Neutrophil (primary cell): ENCODE measurements around the gene CCDC88C.

ENCODE experiments used
- H3K27ac ChIP-seq: fragments of 200-600 bp; sonication (generic); 2 replicates; pipeline ENCODE4 v1.5.1; 2016; ENCODE audit warnings: mild to moderate bottlenecking, moderate library complexity
- H3K27me3 ChIP-seq: fragments of 200-600 bp; sonication (generic); 2 replicates; pipeline ENCODE4 v1.6.0; 2016; ENCODE audit warnings: mild to moderate bottlenecking
- H3K36me3 ChIP-seq: fragments of 200-600 bp; sonication (generic); 2 replicates; pipeline ENCODE4 v1.5.1; 2017
- H3K4me1 ChIP-seq, 2 experiments: fragments of 200-600 bp in 1 of 2; sonication (generic) in 1 of 2; 1 replicate in 1 of 2; 2 replicates in 1 of 2; pipeline versions ENCODE4 v1.5.1 to v1.6.1; 2013 to 2016; ENCODE audit warnings: low read depth in 1 of 2, low read length in 1 of 2, mild to moderate bottlenecking in 1 of 2, moderate library complexity in 1 of 2; ENCODE audit not compliant: control insufficient read depth in 1 of 2, insufficient read depth in 1 of 2
- H3K4me3 ChIP-seq, 2 experiments: fragments of 200-600 bp in 1 of 2; sonication (generic) in 1 of 2; 1 replicate in 1 of 2; 2 replicates in 1 of 2; pipeline ENCODE4 v1.5.1; 2013 to 2016; ENCODE audit warnings: low read depth in 1 of 2, low read length in 1 of 2, mild to moderate bottlenecking in 1 of 2, moderate library complexity in 1 of 2
- H3K9me3 ChIP-seq: fragments of 200-600 bp; sonication (generic); 2 replicates; pipeline ENCODE4 v1.5.1; 2016
- CTCF ChIP-seq: fragments of 200-600 bp; sonication (generic); IDR thresholded peaks from 2 replicates; pipeline ENCODE4 v1.5.1; 2016; ENCODE audit warnings: antibody characterized with exemption

CCDC88C gene

GRCh38 chr14:91396013-91396660, 21.5 kb downstream of the CCDC88C start:
- peaks cover 95% of the 10 kb centered on the region in 2 experiments for H3K4me1 ChIP-seq

GRCh38 chr14:91395466-91395865, 22.2 kb downstream of the CCDC88C start:
- Histone ChIP-seq H3K4me1 (peaks cover 96% of the 10 kb centered on the region in 2 experiments), H3K9me3 (no peaks in the 10 kb centered on the region), H3K27me3 (no peaks in the 10 kb centered on the region), H3K36me3 (no peaks in the 10 kb centered on the region), H3K27ac (peak overlapping the region; percentile 90), H3K4me3 (peak overlapping the region; percentile 55 to 69)
- TF ChIP-seq CTCF: no peak

More at GRCh38 chr14:91396013-91396660, 21.5 kb downstream of the CCDC88C start:
- H3K36me3 ChIP-seq: no peaks in the 10 kb centered on the region
- H3K27me3 ChIP-seq: no peaks in the 10 kb centered on the region
- H3K4me3 ChIP-seq: peak overlapping the region; percentile 55 to 69
- TF ChIP-seq CTCF: no peak
- H3K27ac ChIP-seq: peak overlapping the region; percentile 90
- H3K9me3 ChIP-seq: no peaks in the 10 kb centered on the region

- Histone ChIP-seq H3K27me3 (no peaks in the 10 kb centered on the region), H3K4me1 (peaks cover 86 to 91% of the 10 kb centered on the region in 2 experiments), H3K9me3 (no peaks in the 10 kb centered on the region), H3K4me3 (no peak overlapping the region), H3K27ac (peak overlapping the region; percentile 90), H3K36me3 (no peaks in the 10 kb centered on the region)
- no peak for TF ChIP-seq CTCF
Measured at GRCh38 chr14:91394105-91395081, 23.2 kb downstream of the CCDC88C start.

- Histone ChIP-seq H3K36me3 (no peaks in the 10 kb centered on the region), H3K4me1 (peaks cover 84 to 89% of the 10 kb centered on the region in 2 experiments), H3K9me3 (no peaks in the 10 kb centered on the region), H3K4me3 (peak overlapping the region in 1 of 2 experiments; percentile 16), H3K27ac (peak overlapping the region; percentile 90), H3K27me3 (no peaks in the 10 kb centered on the region)
- TF ChIP-seq CTCF: no peak
Measured at GRCh38 chr14:91392623-91393303, 24.9 kb downstream of the CCDC88C start.

- Histone ChIP-seq H3K9me3 (no peaks in the 10 kb centered on the region), H3K27ac (peak overlapping the region; percentile 32), H3K4me3 (no peak overlapping the region), H3K4me1 (peaks cover 62 to 64% of the 10 kb centered on the region in 2 experiments), H3K27me3 (no peaks in the 10 kb centered on the region), H3K36me3 (peaks cover 6% of the 10 kb centered on the region)
- TF ChIP-seq CTCF: no peak
Measured at GRCh38 chr14:91390165-91390778, 27.3 kb downstream of the CCDC88C start.
